NCI-H82 treated with DMSO at 0.1 percent for 48 hours (cell line): ENCODE results near the gene GLT8D1.

Source experiments
- DNase-seq: peaks from one replicate; lab custom pipeline; 2025; ENCODE audit not compliant: unreplicated experiment; lab: John Stamatoyannopoulos, UW

The GLT8D1 gene

GRCh38 chr3:52714335-52715302 is 9.0 kb upstream of the GLT8D1 start:
- DNase-seq = no peak

GRCh38 chr3:52712291-52713212 is 7.0 kb upstream of the GLT8D1 start:
- DNase-seq = no peak

GRCh38 chr3:52710512-52710911 is 4.9 kb upstream of the GLT8D1 start:
- DNase-seq = no peak

GRCh38 chr3:52707585-52707984 is 2.0 kb upstream of the GLT8D1 start:
- DNase-seq = no peak

- DNase-seq = no peak
Measured at GRCh38 chr3:52705438-52705687, 228 bp downstream of the GLT8D1 start.

GRCh38 chr3:52704611-52705437 is 767 bp downstream of the GLT8D1 start:
- DNase-seq = no peak

GRCh38 chr3:52703341-52703740 is 2.2 kb downstream of the GLT8D1 start:
- DNase-seq = no peak

- no peak for DNase-seq
Measured at GRCh38 chr3:52697632-52697965, 8.0 kb downstream of the GLT8D1 start.

- DNase-seq = no peak
Measured at GRCh38 chr3:52696830-52697631, 8.6 kb downstream of the GLT8D1 start.

GRCh38 chr3:52695798-52696671 is 9.6 kb downstream of the GLT8D1 start:
- DNase-seq = no peak

GRCh38 chr3:52694528-52695189 is 10.9 kb downstream of the GLT8D1 start:
- no peak for DNase-seq

- DNase-seq = no peak
Measured at GRCh38 chr3:52693071-52693470, 12.5 kb downstream of the GLT8D1 start.

GRCh38 chr3:52690560-52690959 is 15.0 kb downstream of the GLT8D1 start:
- no peak for DNase-seq

- no peak for DNase-seq
Measured at GRCh38 chr3:52689151-52689550, 16.4 kb downstream of the GLT8D1 start.

GRCh38 chr3:52688266-52688665 is 17.3 kb downstream of the GLT8D1 start:
- DNase-seq = no peak

- DNase-seq = peak; percentile 63
Measured at GRCh38 chr3:52685709-52686691, 19.6 kb downstream of the GLT8D1 start, which contains the start of the genes GNL3 and PBRM1. GNL3 (plus strand) TSS chr3:52686032; CDS start chr3:52686093, 61 bp downstream. PBRM1 (minus strand) TSS chr3:52685913.

GRCh38 chr3:52685285-52685708 is 20.3 kb downstream of the GLT8D1 start:
- DNase-seq = peak; percentile 50

GRCh38 chr3:52684184-52684583 is 21.4 kb downstream of the GLT8D1 start:
- no peak for DNase-seq
